H1 (cell line): Measurements from ENCODE around the gene UVRAG. TPM values are rescaled to one million over a fixed set of nuclear protein-coding genes. Genes with fewer than 3 reads are reported as not detected.

Experiments
- CTCF ChIA-PET: fragments of 300-600 bp; sonication (Branson Sonifier 250); formaldehyde crosslinking; loops from one replicate; lab custom pipeline; 2021; ENCODE audit not compliant: partially characterized antibody; lab: Charles Lee
- POLR2A ChIA-PET: fragments of 300-600 bp; sonication (Branson Sonifier 250); formaldehyde crosslinking; loops from one replicate; lab custom pipeline; 2021; ENCODE audit warnings: inconsistent platforms; ENCODE audit not compliant: partially characterized antibody; lab: Charles Lee
- DNase-seq, 2 experiments: peaks; one replicate each; pipeline versions ENCODE4 v3.0.0 to v3.0.0-alpha.2; 2010 to 2022; ENCODE audit warnings: low spot score in 2 of 2, low read depth in 1 of 2, mixed read lengths in 1 of 2
- FAIRE-seq: peaks from 2 replicates; lab custom pipeline; 2011; peaks lifted over from hg19 to GRCh38; lab: Jason Lieb, UNC
- H2AFZ ChIP-seq: 2 replicates; pipeline ENCODE4 v1.8.1; 2012; ENCODE audit warnings: low read length, inconsistent platforms
- H2AK5ac ChIP-seq: 2 replicates; pipeline ENCODE4 v1.6.1; 2013; ENCODE audit warnings: low read depth, low read length
- H2BK120ac ChIP-seq: replicated peaks from 2 replicates; pipeline ENCODE3; 2013; ENCODE audit warnings: low read depth, low read length, inconsistent platforms
- H2BK12ac ChIP-seq: 2 replicates; pipeline ENCODE4 v1.6.1; 2013; ENCODE audit warnings: low read depth, low read length
- H2BK15ac ChIP-seq: 2 replicates; pipeline ENCODE4 v1.6.1; 2013; ENCODE audit warnings: low read length
- H2BK20ac ChIP-seq: 2 replicates; pipeline ENCODE4 v1.6.1; 2013; ENCODE audit warnings: low read length
- H2BK5ac ChIP-seq: 2 replicates; pipeline ENCODE4 v1.6.1; 2013; ENCODE audit warnings: low read depth, low read length
- H3K14ac ChIP-seq: 2 replicates; pipeline ENCODE4 v1.6.1; 2013; ENCODE audit warnings: inconsistent platforms; ENCODE audit not compliant: insufficient read length
- H3K18ac ChIP-seq: 2 replicates; pipeline ENCODE4 v1.6.1; 2013; ENCODE audit warnings: low read length; ENCODE audit errors: extremely low read depth
- H3K23ac ChIP-seq: 2 replicates; pipeline ENCODE4 v1.6.1; 2013; ENCODE audit warnings: inconsistent platforms; ENCODE audit not compliant: insufficient read length
- H3K23me2 ChIP-seq: 2 replicates; pipeline ENCODE4 v1.6.1; 2013; ENCODE audit warnings: low read depth, low read length
- H3K27ac ChIP-seq: 2 replicates; pipeline ENCODE4 v1.6.1; 2011; ENCODE audit warnings: low read depth, low read length, inconsistent platforms
- H3K27me3 ChIP-seq, 4 experiments: replicated peaks in 1 of 4; 1 replicate in 1 of 4; 2 replicates in 3 of 4; pipeline versions ENCODE4 v1.6.1 to v1.8.1; 2011 to 2013; ENCODE audit warnings: low read length in 3 of 4, mild to moderate bottlenecking in 3 of 4, inconsistent platforms in 2 of 4, mixed read lengths in 2 of 4, moderate library complexity in 1 of 4; ENCODE audit not compliant: control insufficient read depth in 3 of 4, insufficient read depth in 3 of 4; ENCODE audit errors: extremely low read depth in 1 of 4
- H3K36me3 ChIP-seq, 4 experiments: 2 replicates each; pipeline versions ENCODE4 v1.6.1 to v1.8.1; 2011 to 2013; ENCODE audit warnings: mild to moderate bottlenecking in 4 of 4, low read length in 3 of 4, moderate library complexity in 2 of 4, control low read depth in 1 of 4, inconsistent platforms in 1 of 4; ENCODE audit not compliant: insufficient read depth in 4 of 4, control insufficient read depth in 2 of 4
- H3K4ac ChIP-seq: replicated peaks from 2 replicates; pipeline ENCODE3; 2013; ENCODE audit warnings: low read length, low read depth, mixed read lengths, inconsistent platforms; ENCODE audit not compliant: insufficient read length
- H3K4me1 ChIP-seq, 4 experiments: replicated peaks in 1 of 4; 1 replicate in 1 of 4; 2 replicates in 3 of 4; pipeline versions ENCODE4 v1.6.1 to v1.8.1; 2011 to 2013; ENCODE audit warnings: low read length in 3 of 4, inconsistent platforms in 2 of 4, mixed read lengths in 1 of 4; ENCODE audit not compliant: insufficient read depth in 4 of 4, control insufficient read depth in 3 of 4
- H3K4me2 ChIP-seq, 2 experiments: 2 replicates each; pipeline versions ENCODE4 v1.6.1 to v1.8.1; 2011 to 2013; ENCODE audit warnings: low read depth in 2 of 2, low read length in 2 of 2, control low read depth in 1 of 2, inconsistent platforms in 1 of 2, mild to moderate bottlenecking in 1 of 2; ENCODE audit not compliant: insufficient read depth in 1 of 2
- H3K4me3 ChIP-seq, 4 experiments: fragments of 200-600, 300-600 bp in 1 of 4; sonication (generic), shearing (Covaris generic), sonication (Bioruptor Twin) in 1 of 4; 2 replicates each; pipeline versions ENCODE4 v1.5.1 to v1.8.1; 2011 to 2016; ENCODE audit warnings: low read length in 4 of 4, low read depth in 3 of 4, control low read depth in 2 of 4, inconsistent platforms in 2 of 4, mild to moderate bottlenecking in 2 of 4, mixed read lengths in 1 of 4, moderate library complexity in 1 of 4; ENCODE audit not compliant: insufficient read depth in 2 of 4; ENCODE audit errors: extremely low read depth in 1 of 4
- H3K56ac ChIP-seq: replicated peaks from 2 replicates; pipeline ENCODE3; 2013; ENCODE audit warnings: low read depth, mild to moderate bottlenecking, mixed read lengths, low read length, inconsistent platforms; ENCODE audit not compliant: insufficient read length
- H3K79me1 ChIP-seq: 2 replicates; pipeline ENCODE4 v1.6.1; 2013; ENCODE audit warnings: low read depth, low read length, control low read depth
- H3K79me2 ChIP-seq, 2 experiments: 2 replicates each; pipeline versions ENCODE4 v1.6.1 to v1.8.1; 2012 to 2013; ENCODE audit warnings: low read length in 2 of 2, mild to moderate bottlenecking in 2 of 2, inconsistent platforms in 1 of 2; ENCODE audit not compliant: insufficient read depth in 2 of 2, control insufficient read depth in 1 of 2
- H3K9ac ChIP-seq, 4 experiments: replicated peaks in 1 of 4; 1 replicate in 1 of 4; 2 replicates in 3 of 4; pipeline versions ENCODE4 v1.6.1 to v1.8.1; 2011 to 2013; ENCODE audit warnings: low read depth in 3 of 4, low read length in 3 of 4, control low read depth in 2 of 4, mild to moderate bottlenecking in 2 of 4, moderate library complexity in 2 of 4, inconsistent platforms in 1 of 4; ENCODE audit errors: extremely low read depth in 1 of 4
- H3K9me3 ChIP-seq, 2 experiments: 2 replicates each; pipeline versions ENCODE4 v1.6.1 to v1.8.1; 2012 to 2013; ENCODE audit warnings: mild to moderate bottlenecking in 2 of 2, moderate library complexity in 2 of 2, control low read depth in 1 of 2, inconsistent platforms in 1 of 2, low read depth in 1 of 2, low read length in 1 of 2, mixed read lengths in 1 of 2; ENCODE audit not compliant: insufficient read depth in 2 of 2
- H4K20me1 ChIP-seq, 2 experiments: replicated peaks in 1 of 2; 2 replicates each; pipeline versions ENCODE3 to v1.8.1; 2011 to 2013; ENCODE audit warnings: inconsistent platforms in 2 of 2, low read length in 2 of 2, mild to moderate bottlenecking in 1 of 2; ENCODE audit not compliant: insufficient read depth in 2 of 2, control insufficient read depth in 1 of 2
- H4K5ac ChIP-seq: 2 replicates; pipeline ENCODE4 v1.6.1; 2013; ENCODE audit warnings: low read length, low read depth, mixed read lengths, inconsistent platforms; ENCODE audit not compliant: insufficient read length
- H4K8ac ChIP-seq: 2 replicates; pipeline ENCODE4 v1.8.0; 2013; ENCODE audit warnings: mild to moderate bottlenecking, moderate library complexity, low read length, inconsistent platforms; ENCODE audit not compliant: insufficient read depth; ENCODE audit errors: extremely low read depth
- H4K91ac ChIP-seq: replicated peaks from 2 replicates; pipeline ENCODE3; 2013; ENCODE audit warnings: low read length, mixed read lengths, inconsistent platforms; ENCODE audit not compliant: insufficient read length
- ASH2L ChIP-seq: fragments of 200-600, 300-600 bp; sonication (generic); IDR thresholded peaks from one replicate; pipeline ENCODE4 v1.7.1; 2017; ENCODE audit warnings: low read length
- CHD1 ChIP-seq: IDR thresholded peaks from 2 replicates; pipeline ENCODE4 v1.6.1; 2012; ENCODE audit warnings: low read depth, low read length, improper control_type of control experiment
- CTCF ChIP-seq, 3 experiments: IDR thresholded peaks; 1 replicate in 2 of 3; 2 replicates in 1 of 3; pipeline versions ENCODE4 v1.5.1 to v1.6.1; 2011; ENCODE audit warnings: low read length in 3 of 3, mild to moderate bottlenecking in 3 of 3, inconsistent platforms in 2 of 3, low read depth in 1 of 3, moderate library complexity in 1 of 3; ENCODE audit not compliant: insufficient read depth in 1 of 3; ENCODE audit errors: control extremely low read depth in 1 of 3
- FOSL1 ChIP-seq: IDR thresholded peaks from 2 replicates; pipeline ENCODE4 v1.6.1; 2011; ENCODE audit warnings: mild to moderate bottlenecking, low read depth, low read length, moderate library complexity; ENCODE audit not compliant: insufficient read depth
- JUND ChIP-seq: IDR thresholded peaks from 2 replicates; pipeline ENCODE4 v1.6.1; 2011; ENCODE audit warnings: mild to moderate bottlenecking, improper control_type of control experiment, low read length
- KDM4A ChIP-seq: IDR thresholded peaks from one replicate; pipeline ENCODE4 v1.7.1; 2012; ENCODE audit warnings: low read depth, mild to moderate bottlenecking, moderate library complexity, low read length, inconsistent platforms; ENCODE audit not compliant: severe bottlenecking
- KDM5A ChIP-seq: fragments of 200-600 bp; IDR thresholded peaks from 2 replicates; pipeline ENCODE4 v1.7.1; 2012; ENCODE audit warnings: mild to moderate bottlenecking, low read length, inconsistent platforms, mixed read lengths
- MAX ChIP-seq: IDR thresholded peaks from 2 replicates; pipeline ENCODE4 v1.6.1; 2012; ENCODE audit warnings: inconsistent platforms
- POLR2AphosphoS5 ChIP-seq: IDR thresholded peaks from 2 replicates; pipeline ENCODE4 v1.6.1; 2011; ENCODE audit warnings: low read depth, low read length
- RAD21 ChIP-seq, 2 experiments: IDR thresholded peaks in 1 of 2; conservative IDR thresholded peaks in 1 of 2; 2 replicates each; pipeline ENCODE4 v1.6.1; 2011; ENCODE audit warnings: low read depth in 2 of 2, low read length in 2 of 2, improper control_type of control experiment in 1 of 2, inconsistent platforms in 1 of 2, mild to moderate bottlenecking in 1 of 2, moderate library complexity in 1 of 2
- RNF2 ChIP-seq: fragments of 200-900, 300-1000 bp; sonication (generic); IDR thresholded peaks from 2 replicates; pipeline ENCODE4 v1.7.1; 2016; ENCODE audit warnings: borderline replicate concordance, low read depth, mild to moderate bottlenecking, antibody characterized with exemption, low read length; ENCODE audit not compliant: poor library complexity, severe bottlenecking; ENCODE audit errors: missing control alignments
- TBP ChIP-seq: IDR thresholded peaks from 2 replicates; pipeline ENCODE4 v1.6.1; 2011; ENCODE audit warnings: low read depth, low read length, improper control_type of control experiment
- polyA plus RNA-seq, 7 experiments: library from polyadenylated mRNA; depleted of rRNA in 3 of 7; stranded (reverse) in 5 of 7; unstranded in 2 of 7; fragments of >200 nt in 5 of 7; fragments of 200-250 nt in 2 of 7; gene quantifications; 1 replicate in 5 of 7; 2 replicates in 1 of 7; 4 replicates in 1 of 7; pipeline versions ENCODE4 v1.2.1 to v1.2.3, GENCODE V29; 2011 to 2013; ENCODE audit warnings: missing spikeins in 2 of 7, mixed read lengths in 2 of 7
- total RNA-seq: library from RNA; stranded (reverse); fragmentation: NEBNext Ultra II Directional; extraction: Animal tissue kit (Norgen Biotek cat#: 25700); gene quantifications from 2 replicates; pipeline ENCODE4 v1.2.1, GENCODE V29; 2021

The UVRAG gene
- total and polyA plus RNA-seq, 2 of the 8 experiments (the other 6 are each of a cell fraction or from before 2014, with no cell fraction given), result 5.5 to 14.7 TPM

GRCh38 chr11:76026281-76026680, 211.3 kb downstream of the UVRAG start:
- DNase-seq, result no peak
- Histone ChIP-seq H4K8ac (no peak overlapping the region), H4K5ac (no peak overlapping the region), H2AFZ (no peak overlapping the region), H4K91ac (no peak overlapping the region), H3K4ac (no peak overlapping the region), H2BK12ac (no peak overlapping the region), H3K4me3 (no peak overlapping the region), H3K4me1 (peaks cover 0 to 4% (median 0%) of the 10 kb centered on the region in 4 experiments; a peak in 3 of 7 replicates), H4K20me1 (no peaks in the 10 kb centered on the region), H3K79me2 (no peaks in the 10 kb centered on the region), H3K23ac (no peak overlapping the region), H3K14ac (no peak overlapping the region), H3K18ac (no peak overlapping the region), H3K56ac (no peak overlapping the region), H3K27me3 (peaks cover 0 to 1% (median 0%) of the 10 kb centered on the region in 4 experiments; a peak in 1 of 7 replicates), H2BK5ac (no peak overlapping the region), H2AK5ac (no peak overlapping the region), H2BK15ac (no peak overlapping the region), H3K4me2 (no peak overlapping the region), H3K27ac (no peak overlapping the region), H3K9me3 (no peaks in the 10 kb centered on the region), H3K23me2 (no peaks in the 10 kb centered on the region), H3K79me1 (no peaks in the 10 kb centered on the region), H3K36me3 (no peaks in the 10 kb centered on the region; a peak in 1 of 8 replicates), H2BK120ac (no peak overlapping the region), H2BK20ac (no peak overlapping the region), H3K9ac (no peak overlapping the region)
- no peak for FAIRE-seq
- CTCF ChIA-PET, result interaction anchor here (1.8 to 2.1 kb wide), 2 partner anchors 13 to 126 kb away, joined by 3 to 6 read pairs; no protein-coding TSS in a partner anchor
- POLR2A ChIA-PET, result no interaction called here
- TF ChIP-seq FOSL1, result no peak
- TF ChIP-seq MAX, result no peak
- TF ChIP-seq POLR2AphosphoS5, result no peak
- no peak for TF ChIP-seq RAD21 (IDR thresholded peaks at IDR 0.05 in 1 of 2, conservative IDR thresholded peaks at IDR 0.05 in 1 of 2; ENCODE audit: low read depth in 2 of 2, low read length in 2 of 2)
- TF ChIP-seq KDM4A, result no peak
- TF ChIP-seq CHD1, result no peak
- no peak for TF ChIP-seq JUND
- TF ChIP-seq RNF2, result no peak
- no peak for TF ChIP-seq ASH2L
- no peak for TF ChIP-seq CTCF (IDR thresholded peaks at IDR 0.05; ENCODE audit: control extremely low read depth in 1 of 3, insufficient read depth in 1 of 3, low read depth in 1 of 3, low read length in 3 of 3)
- no peak for TF ChIP-seq TBP
- TF ChIP-seq KDM5A, result no peak
